Brain pericyte (primary cell): ENCODE measurements around the gene DNAH10.

Experiments used
- DNase-seq: peaks from one replicate; pipeline ENCODE4 v3.0.0-alpha.2; 2012; ENCODE audit warnings: low read depth, low spot score

DNAH10 gene

DNA sequence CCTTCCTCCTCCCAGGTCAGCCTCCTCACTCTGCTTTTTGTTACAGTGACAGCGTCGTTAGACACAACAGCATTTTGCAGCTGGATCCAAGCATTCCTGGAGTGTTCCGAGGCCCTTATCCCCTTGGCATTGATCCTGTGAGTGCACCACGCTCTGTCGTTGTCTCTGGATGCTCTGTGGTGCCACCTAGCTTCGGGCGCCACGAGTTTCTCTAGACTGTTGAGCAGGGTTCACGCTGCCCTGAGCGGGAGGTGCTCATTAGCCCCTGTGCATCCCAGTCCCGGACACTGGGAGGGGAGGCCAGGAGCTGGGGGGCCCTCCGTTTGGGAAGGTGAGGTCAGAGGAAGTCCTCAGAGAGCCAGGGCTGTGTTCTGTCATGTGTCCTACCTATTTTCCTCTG is 17.3 kb upstream of the DNAH10 start:
- DNase-seq, result no peak

DNA sequence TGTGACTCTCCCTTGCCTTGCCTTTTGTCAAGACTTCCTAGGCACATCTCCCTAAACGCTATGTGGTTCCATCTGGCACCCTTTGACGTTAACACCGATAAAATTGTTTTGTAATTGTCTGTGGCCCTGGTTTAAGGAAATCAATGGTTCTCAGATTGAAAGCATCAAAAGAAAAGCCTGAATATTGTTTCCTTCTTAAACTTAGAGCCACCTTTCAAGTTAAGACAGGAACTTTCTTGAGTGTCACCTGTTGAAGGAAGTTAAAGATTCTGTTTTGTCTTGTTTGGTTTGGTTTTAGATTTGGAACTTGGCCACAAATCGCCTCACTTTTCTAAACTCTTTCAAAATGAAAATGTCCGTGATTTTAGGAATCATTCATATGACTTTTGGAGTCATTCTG is 14.8 kb upstream of the DNAH10 start:
- DNase-seq, result no peak

DNA sequence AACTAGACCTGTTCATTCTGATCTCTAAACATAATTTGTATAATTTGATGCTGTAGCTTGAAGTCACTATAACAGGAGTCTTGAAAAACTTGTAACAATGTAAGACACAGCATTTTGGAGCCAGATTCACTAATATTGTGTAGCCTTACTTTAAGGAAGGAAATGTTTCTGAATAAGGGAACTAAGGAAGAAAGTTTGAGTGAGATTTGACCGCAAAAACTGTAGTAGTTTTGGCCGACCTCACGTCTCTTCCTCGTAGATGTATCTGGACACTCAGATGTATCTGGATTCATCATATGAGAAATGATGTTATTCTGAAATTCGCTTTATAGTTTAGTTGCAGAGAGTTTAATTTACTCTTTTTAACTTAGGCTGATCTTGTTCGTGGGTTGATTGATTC is 13.9 kb upstream of the DNAH10 start:
- DNase-seq, result no peak

DNA sequence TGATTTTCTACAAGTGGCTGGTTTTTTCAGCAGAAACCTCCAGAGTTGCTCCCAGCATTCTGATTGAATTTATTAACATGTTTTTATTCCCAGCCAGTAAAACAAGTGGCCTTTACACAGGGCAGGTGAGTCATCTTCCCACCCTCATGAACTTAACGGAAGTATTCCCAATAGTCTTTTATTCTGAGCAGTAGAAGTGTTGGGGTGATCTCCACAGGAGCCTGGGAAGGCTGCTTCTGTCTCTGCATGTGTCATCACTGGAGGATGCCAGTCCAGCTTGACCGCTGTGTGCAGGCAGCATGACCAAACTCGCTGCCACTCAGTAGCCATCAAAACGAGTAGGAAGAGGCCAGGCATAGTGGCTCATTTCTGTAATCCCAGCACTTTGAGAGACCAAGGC is 13.4 kb upstream of the DNAH10 start:
- no peak for DNase-seq

GRCh38 chr12:123749355-123749754 is 12.7 kb upstream of the DNAH10 start:
- no peak for DNase-seq

DNA sequence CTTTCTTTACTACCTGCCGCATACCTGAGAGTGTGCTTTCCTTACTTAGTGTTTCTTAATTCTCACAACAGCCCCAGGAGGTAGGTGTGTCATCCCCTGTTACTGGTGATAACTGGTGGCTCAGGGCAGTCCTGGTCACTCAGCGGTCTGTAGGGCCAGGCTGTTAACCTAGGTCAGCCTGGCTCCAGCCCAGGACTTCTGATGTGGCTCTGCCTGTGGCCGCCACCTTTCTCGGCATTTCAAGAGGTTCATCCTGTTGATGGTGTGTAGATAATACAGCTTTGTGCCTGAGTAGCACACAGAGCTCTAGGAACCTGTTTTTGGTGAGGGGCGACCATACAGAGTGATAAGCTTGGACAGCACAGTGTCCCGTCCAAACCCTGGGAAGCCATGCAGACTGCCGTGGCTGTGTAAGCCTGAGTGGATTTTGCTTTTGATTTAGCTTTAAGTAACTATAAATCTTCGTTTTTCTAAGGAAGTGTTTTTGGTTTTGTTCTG is 11.9 kb upstream of the DNAH10 start:
- DNase-seq, result no peak

DNA sequence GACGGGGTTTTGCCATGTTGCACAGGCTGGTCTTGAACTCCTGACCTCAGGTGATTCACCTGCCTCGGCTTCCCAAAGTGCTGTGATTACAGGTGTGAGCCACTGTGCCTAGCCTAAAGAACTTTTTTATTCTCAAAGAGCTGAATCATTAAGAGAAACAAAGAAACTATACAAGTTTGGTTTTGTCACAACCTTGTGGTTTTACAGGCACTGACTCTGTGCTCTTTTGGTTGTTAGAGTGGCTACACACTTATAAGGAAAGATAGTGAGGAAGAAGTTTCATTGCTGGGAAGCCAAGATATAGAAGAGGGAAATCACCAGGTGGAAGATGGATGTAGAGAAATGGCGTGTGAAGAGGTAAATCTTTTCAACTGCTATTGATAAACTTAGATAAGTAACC is 10.1 kb upstream of the DNAH10 start:
- DNase-seq, result no peak

- DNase-seq, result no peak
These were observed 7.9 kb upstream of the DNAH10 start for GRCh38 chr12:123754041-123754772.

DNA sequence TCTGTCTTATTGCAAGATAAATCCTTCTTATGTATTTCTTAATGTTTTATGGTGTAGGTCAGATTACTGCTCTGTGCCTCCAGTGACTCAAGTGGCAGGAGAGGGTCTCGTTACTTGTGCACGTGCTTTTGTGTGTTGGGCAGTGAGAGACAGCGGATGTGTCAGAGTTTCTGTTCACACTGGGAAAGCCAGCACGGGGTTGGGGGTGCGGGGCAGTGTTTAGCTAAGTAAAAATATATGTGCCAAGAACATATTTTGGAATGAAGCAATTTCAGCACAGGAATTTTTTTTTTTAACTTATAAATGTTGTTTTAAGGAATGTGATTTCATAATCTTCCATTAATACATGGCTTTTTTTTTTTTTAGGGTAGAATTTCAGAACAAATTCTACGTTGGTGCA is 4.5 kb upstream of the DNAH10 start:
- no peak for DNase-seq

DNA sequence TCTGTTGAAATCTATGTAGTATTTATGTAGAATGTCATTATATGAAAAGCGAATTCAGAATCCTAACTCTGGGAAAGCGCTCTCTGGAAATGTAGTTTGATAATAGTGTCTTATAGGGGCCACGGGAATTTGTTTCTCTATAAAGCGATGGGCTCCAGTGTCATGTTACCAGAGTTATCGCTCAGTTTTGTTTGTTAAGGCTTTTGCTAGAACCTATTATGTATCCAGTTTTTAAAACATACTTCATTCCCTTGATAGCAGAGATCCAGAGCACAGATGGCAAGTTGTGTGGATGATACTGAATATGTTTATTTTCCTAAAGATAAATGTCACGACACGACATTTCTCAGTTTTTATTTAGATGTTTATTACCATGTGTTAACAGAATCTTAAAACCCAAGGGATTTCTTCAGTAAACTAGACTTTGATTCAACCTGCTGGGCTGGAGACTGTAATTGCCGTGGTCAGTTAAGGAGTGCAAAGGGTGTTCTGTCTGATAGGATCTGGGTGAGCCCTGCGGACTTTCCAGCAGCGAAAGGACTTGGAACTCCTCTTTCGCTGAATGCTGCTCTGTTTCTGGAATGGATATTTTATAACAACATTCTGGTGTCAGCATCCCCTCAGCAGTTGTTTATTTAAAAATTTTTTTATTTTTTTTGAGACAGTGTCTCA is 1.7 kb upstream of the DNAH10 start:
- DNase-seq, result no peak

DNA sequence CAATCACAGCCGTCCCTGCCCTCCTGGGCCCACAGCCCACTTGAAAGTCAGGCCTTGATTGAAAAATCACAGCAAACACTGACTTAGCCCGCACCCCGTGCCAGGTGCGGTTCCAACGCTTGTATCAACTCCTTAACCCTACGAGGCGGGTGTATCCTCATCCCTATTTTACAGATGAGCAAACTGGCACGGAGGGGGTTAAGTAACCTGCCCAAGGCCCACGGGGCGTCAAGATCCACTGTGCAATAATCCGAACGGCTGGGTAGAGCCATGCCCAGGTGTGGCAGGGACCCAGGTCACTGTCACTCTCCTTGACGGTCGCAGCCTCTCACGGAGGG is 583 bp downstream of the DNAH10 start:
- DNase-seq, result no peak

- no peak for DNase-seq
These were observed 992 bp downstream of the DNAH10 start for GRCh38 chr12:123763093-123763492.

DNA sequence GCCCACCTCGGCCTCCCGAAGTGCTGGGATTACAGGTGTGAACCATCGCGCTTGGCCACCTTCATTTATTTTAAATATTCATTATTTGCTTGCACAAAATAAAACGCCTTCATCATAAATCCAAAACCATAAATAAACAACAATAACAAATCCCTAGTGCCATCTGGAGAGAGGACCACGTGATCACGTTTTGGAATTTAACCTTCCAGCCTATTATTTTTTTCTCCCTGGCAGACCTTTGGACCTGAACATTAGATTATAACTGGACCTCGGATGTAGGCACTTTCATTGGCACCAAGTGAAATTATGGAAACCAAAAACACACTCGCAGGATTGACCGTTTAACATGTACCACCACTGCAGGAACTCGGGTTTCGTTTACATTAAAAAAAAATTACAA is 2.0 kb downstream of the DNAH10 start:
- no peak for DNase-seq

DNA sequence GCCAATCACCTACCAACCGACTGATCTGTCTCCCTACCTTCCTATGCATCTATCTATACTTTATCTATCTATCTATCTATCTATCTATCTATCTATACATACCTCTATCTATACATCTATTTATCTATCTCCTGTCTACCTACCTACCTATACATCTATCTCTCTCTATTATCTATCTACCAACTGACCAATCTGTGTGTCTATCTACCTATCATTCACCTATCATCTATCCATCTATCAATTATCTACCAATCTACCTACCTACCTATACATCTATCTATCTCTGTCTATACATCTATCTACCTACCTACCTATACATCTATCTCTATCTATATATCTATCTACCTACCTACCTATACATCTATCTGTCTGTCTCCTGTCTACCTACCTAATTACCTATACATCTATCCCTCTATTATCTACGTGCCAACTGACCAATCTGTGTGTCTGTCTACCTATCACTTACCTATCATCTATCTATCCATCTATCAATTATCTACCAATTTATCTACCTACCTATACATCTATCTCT is 3.5 kb downstream of the DNAH10 start:
- no peak for DNase-seq

DNA sequence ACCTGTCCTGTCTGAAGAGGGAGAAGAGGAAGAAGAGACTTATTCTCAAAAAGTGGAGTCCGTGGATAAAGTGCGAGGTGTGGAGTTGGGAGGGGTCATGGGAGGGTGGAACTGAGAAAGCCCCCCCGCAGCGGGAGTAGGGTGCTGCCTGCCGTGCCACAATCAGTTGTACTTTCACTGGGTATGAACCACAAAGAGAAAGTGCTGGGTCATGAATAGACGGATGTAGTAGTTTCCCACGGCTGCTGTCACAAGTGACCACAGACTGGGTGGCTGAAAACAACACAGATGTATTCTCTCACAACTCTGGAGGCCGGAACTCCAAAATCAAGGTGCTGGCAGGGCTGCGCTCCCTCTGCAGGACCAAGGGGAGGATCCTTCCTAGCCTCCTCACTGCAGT is 5.5 kb downstream of the DNAH10 start:
- DNase-seq, result no peak

DNA sequence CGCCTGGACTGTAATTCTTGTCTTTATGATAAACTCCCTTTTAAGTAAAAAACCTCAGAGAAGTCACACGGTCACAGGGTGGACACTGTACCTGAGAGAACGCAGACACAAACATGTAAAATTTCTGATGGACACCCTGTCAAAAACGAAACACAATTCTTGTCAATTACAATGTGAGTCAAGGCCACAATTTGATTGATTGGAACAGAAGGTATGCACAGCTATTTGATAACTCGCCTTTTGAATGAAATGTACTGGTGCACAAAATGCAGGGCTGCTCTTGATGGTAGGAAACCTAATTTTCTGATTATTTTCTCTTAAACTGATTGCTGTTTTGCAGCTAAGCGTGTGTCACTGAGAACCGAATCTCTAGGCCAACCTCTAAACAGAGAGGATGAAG is 9.2 kb downstream of the DNAH10 start:
- no peak for DNase-seq

GRCh38 chr12:123772074-123772473 is 10.0 kb downstream of the DNAH10 start:
- DNase-seq, result no peak

DNA sequence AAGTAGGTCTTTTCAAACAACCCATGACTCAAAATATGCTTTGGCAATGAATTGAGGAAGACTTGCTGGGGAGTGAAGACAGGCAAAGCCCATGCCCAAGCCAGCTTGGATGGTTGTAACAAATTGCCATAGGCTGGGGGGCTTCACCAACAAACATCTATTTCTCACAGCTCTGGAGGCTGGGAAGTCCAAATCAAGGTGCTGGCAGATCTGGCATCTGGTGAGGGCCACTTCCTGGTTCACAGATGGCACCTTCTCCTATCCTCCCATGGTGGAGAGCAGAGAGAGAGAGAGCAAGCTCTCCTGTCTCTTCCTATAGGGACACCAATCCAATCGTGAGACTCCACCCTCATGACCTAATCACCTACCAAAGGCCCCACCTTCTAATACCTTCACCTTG is 11.3 kb downstream of the DNAH10 start:
- no peak for DNase-seq

- DNase-seq, result no peak
These were observed 17.4 kb downstream of the DNAH10 start for GRCh38 chr12:123779551-123779950.

- DNase-seq, result no peak
These were observed 21.1 kb downstream of the DNAH10 start for GRCh38 chr12:123782997-123783792.

GRCh38 chr12:123787466-123787865 is 25.4 kb downstream of the DNAH10 start:
- no peak for DNase-seq

DNA sequence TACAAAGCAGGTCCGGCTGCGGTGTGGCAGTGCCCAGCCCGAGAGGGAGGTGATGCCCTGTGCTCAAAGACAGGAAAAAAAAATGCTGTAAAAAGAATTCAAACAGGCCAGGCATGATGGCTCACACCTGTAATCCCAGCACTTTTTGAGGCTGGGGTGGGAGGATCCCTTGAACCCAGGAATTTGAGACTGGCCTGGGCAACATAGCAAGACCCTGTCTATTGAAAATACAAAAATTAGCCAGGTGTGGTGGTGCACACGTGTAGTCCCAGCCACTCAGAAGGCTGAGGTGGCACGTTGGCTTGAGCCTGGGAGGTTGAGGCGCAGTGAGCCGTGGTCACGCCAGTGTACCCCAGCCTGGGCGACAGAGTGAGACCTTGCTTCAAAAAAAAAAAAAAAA is 26.4 kb downstream of the DNAH10 start:
- DNase-seq, result no peak
